GM12873 (cell line): ENCODE measurements around the gene PRMT3.

Source experiments
- CTCF ChIP-seq: IDR thresholded peaks from 2 replicates; pipeline ENCODE4 v1.5.1; 2012; ENCODE audit warnings: low read depth, mild to moderate bottlenecking, moderate library complexity, low read length, control low read depth; ENCODE audit not compliant: insufficient read depth; ENCODE audit errors: missing control alignments

The PRMT3 gene

GRCh38 chr11:20368438-20368837 lies 19.1 kb upstream of the PRMT3 start:
- no peak for TF ChIP-seq CTCF

- no peak for TF ChIP-seq CTCF
Observed at GRCh38 chr11:20369826-20370225, 17.7 kb upstream of the PRMT3 start.

- TF ChIP-seq CTCF, result no peak
Observed at GRCh38 chr11:20372081-20372626, 15.4 kb upstream of the PRMT3 start.

- TF ChIP-seq CTCF, result no peak
Observed at GRCh38 chr11:20373147-20373546, 14.4 kb upstream of the PRMT3 start.

- TF ChIP-seq CTCF, result no peak
Observed at GRCh38 chr11:20373568-20374209, 13.8 kb upstream of the PRMT3 start.

GRCh38 chr11:20374741-20375300 lies 12.7 kb upstream of the PRMT3 start:
- no peak for TF ChIP-seq CTCF

- TF ChIP-seq CTCF, result no peak
Observed at GRCh38 chr11:20376162-20376730, 11.3 kb upstream of the PRMT3 start.
